MCF 10A (cell line): ENCODE measurements around the gene MCTP2. TPM values are rescaled to one million over a fixed set of nuclear protein-coding genes. Genes with fewer than 3 reads are reported as not detected.

Experiments
- BruUV-seq: library from RNA; stranded (reverse); fragments of 400-500 nt; replicated peaks from 2 replicates; lab custom pipeline; 2021; lab: Mats Ljungman, UMichigan
- CTCF ChIA-PET: fragments of 300-600 bp; sonication (Branson Sonifier 250); formaldehyde crosslinking; extraction: SDS; loops from one replicate; lab custom pipeline; 2021; ENCODE audit warnings: antibody characterized with exemption, inconsistent platforms; lab: Yijun Ruan, JAX
- POLR2A ChIA-PET: fragments of 300-600, 350-650 bp; sonication (Branson Sonifier 250); formaldehyde crosslinking; extraction: SDS; loops from one replicate; lab custom pipeline; 2020; ENCODE audit warnings: antibody characterized with exemption, inconsistent platforms; lab: Yijun Ruan, JAX
- DNase-seq: peaks from one replicate; pipeline ENCODE4 v3.0.0-alpha.2; 2018; ENCODE audit not compliant: unreplicated experiment
- H3K27ac Mint-ChIP-seq: one replicate; pipeline ENCODE4 v1.8.0; 2022; ENCODE audit warnings: mild to moderate bottlenecking, low read depth, mixed read lengths; ENCODE audit not compliant: unreplicated experiment
- H3K27me3 Mint-ChIP-seq: one replicate; pipeline ENCODE4 v1.8.0; 2022; ENCODE audit warnings: mixed read lengths; ENCODE audit not compliant: insufficient read depth, unreplicated experiment
- H3K36me3 Mint-ChIP-seq: one replicate; pipeline ENCODE4 v1.8.0; 2022; ENCODE audit warnings: mild to moderate bottlenecking, moderate library complexity, mixed read lengths; ENCODE audit not compliant: insufficient read depth, unreplicated experiment
- H3K4me1 Mint-ChIP-seq: one replicate; pipeline ENCODE4 v1.8.0; 2022; ENCODE audit warnings: mixed read lengths; ENCODE audit not compliant: insufficient read depth, unreplicated experiment
- H3K4me3 Mint-ChIP-seq: one replicate; pipeline ENCODE4 v1.8.0; 2022; ENCODE audit warnings: mild to moderate bottlenecking, moderate library complexity, mixed read lengths; ENCODE audit not compliant: unreplicated experiment
- H3K9me3 Mint-ChIP-seq: one replicate; pipeline ENCODE4 v1.8.0; 2022; ENCODE audit warnings: mixed read lengths; ENCODE audit not compliant: unreplicated experiment
- intact Hi-C: fragments of 100-400 bp; cut with micrococcal nuclease; formaldehyde crosslinking; loops from 2 replicates; pipeline ENCODE4 v1.14.1; 2022
- total RNA-seq: library from RNA; stranded (reverse); gene quantifications from 2 replicates; pipeline ENCODE4 v1.2.3, GENCODE V29; 2022
- TF ChIP-seq, protein P1 (sequence below): fragments of 200-600 bp; IDR thresholded peaks from one replicate; pipeline ENCODE4 v1.8.0; 2022; ENCODE audit warnings: antibody characterized with exemption, mild to moderate bottlenecking; ENCODE audit not compliant: unreplicated experiment

MCTP2 gene
- total RNA-seq, 1 experiment from 2014 or later = 25.7 TPM

GRCh38 chr15:94360251-94360685 lies 128.9 kb downstream of the MCTP2 start:
- no peaks in the 10 kb centered on the region for H3K4me1 Mint-ChIP-seq
- no peak for DNase-seq
- no peaks in the 10 kb centered on the region for H3K9me3 Mint-ChIP-seq
- intact Hi-C loops = no loop called here
- ChIA-PET CTCF (interaction anchor here (0.7 kb wide), 1 partner anchor 47 kb away, joined by 6 read pairs; no protein-coding TSS in a partner anchor), POLR2A (no interaction called here)
- TF ChIP-seq, protein P1, sequence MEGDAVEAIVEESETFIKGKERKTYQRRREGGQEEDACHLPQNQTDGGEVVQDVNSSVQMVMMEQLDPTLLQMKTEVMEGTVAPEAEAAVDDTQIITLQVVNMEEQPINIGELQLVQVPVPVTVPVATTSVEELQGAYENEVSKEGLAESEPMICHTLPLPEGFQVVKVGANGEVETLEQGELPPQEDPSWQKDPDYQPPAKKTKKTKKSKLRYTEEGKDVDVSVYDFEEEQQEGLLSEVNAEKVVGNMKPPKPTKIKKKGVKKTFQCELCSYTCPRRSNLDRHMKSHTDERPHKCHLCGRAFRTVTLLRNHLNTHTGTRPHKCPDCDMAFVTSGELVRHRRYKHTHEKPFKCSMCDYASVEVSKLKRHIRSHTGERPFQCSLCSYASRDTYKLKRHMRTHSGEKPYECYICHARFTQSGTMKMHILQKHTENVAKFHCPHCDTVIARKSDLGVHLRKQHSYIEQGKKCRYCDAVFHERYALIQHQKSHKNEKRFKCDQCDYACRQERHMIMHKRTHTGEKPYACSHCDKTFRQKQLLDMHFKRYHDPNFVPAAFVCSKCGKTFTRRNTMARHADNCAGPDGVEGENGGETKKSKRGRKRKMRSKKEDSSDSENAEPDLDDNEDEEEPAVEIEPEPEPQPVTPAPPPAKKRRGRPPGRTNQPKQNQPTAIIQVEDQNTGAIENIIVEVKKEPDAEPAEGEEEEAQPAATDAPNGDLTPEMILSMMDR = no peak
- no peaks in the 10 kb centered on the region for H3K27me3 Mint-ChIP-seq
- H3K36me3 Mint-ChIP-seq = peaks cover 22% of the 10 kb centered on the region
- no TSS peak for BruUV-seq
- H3K27ac Mint-ChIP-seq = no peak overlapping the region
- H3K4me3 Mint-ChIP-seq = no peak overlapping the region

DNA sequence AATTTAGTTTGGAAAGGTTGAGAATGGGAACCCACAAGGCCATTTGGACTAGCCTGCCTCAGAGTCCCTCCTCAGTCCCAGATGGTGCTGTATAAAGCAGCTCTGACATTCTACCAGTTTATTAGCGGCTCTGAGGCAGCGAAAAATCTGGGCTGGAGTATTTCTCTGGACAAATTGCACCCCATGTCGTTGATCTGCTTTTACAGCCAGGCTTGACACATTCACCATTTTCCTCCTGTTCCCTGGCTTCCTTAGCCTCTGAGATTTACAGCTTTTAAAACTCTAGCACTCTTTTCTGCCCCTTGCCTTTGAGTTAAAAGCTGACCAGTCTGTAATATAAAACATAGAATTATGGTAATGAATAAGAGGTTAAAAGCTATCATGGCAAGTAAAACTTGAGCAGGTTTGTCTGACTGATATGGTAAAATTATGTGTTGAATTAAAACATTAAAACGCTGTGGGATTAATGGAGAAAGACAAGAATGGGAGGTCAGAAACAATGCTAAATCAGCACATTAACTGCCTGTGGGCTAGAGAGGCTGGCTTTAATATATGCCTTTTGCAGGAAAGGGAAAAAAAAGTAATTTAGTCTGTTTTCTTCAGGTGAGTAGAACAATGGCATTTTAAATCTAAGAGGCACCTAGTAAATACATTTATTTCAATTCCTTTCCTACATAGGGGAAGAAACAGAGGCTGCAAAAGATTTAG lies 131.2 kb downstream of the MCTP2 start:
- Mint-ChIP-seq H3K27me3 (no peaks in the 10 kb centered on the region), H3K36me3 (peaks cover 14% of the 10 kb centered on the region), H3K27ac (no peak overlapping the region), H3K9me3 (no peaks in the 10 kb centered on the region), H3K4me3 (no peak overlapping the region), H3K4me1 (no peaks in the 10 kb centered on the region)
- POLR2A ChIA-PET = no interaction called here
- intact Hi-C loops = no loop called here
- TF ChIP-seq, protein P1 = no peak
- CTCF ChIA-PET = interaction anchor here (0.6 to 0.7 kb wide), 3 partner anchors 124 to 1545 kb away, joined by 3 read pairs; no protein-coding TSS in a partner anchor
- BruUV-seq = no TSS peak
- DNase-seq = no peak

GRCh38 chr15:94363382-94363781 lies 132.0 kb downstream of the MCTP2 start:
- Mint-ChIP-seq H3K4me1 (no peaks in the 10 kb centered on the region), H3K36me3 (peaks cover 14% of the 10 kb centered on the region), H3K4me3 (no peak overlapping the region), H3K9me3 (no peaks in the 10 kb centered on the region), H3K27ac (no peak overlapping the region), H3K27me3 (no peaks in the 10 kb centered on the region)
- BruUV-seq = no TSS peak
- CTCF ChIA-PET = interaction anchor here (0.5 to 0.7 kb wide), 5 partner anchors 50 to 1077 kb away, joined by 3 to 5 read pairs (median 3); no protein-coding TSS in a partner anchor
- no peak for DNase-seq
- intact Hi-C loops = no loop called here
- POLR2A ChIA-PET = no interaction called here
- TF ChIP-seq, protein P1 = no peak

- Mint-ChIP-seq H3K4me3 (no peak overlapping the region), H3K9me3 (no peaks in the 10 kb centered on the region), H3K27me3 (no peaks in the 10 kb centered on the region), H3K27ac (no peak overlapping the region), H3K4me1 (no peaks in the 10 kb centered on the region), H3K36me3 (peaks cover 35% of the 10 kb centered on the region)
- TF ChIP-seq, protein P1 = no peak
- DNase-seq = no peak
- intact Hi-C loops = no loop called here
- POLR2A ChIA-PET = no interaction called here
- BruUV-seq = no TSS peak
- CTCF ChIA-PET = no interaction called here
These were observed 135.4 kb downstream of the MCTP2 start for GRCh38 chr15:94366781-94367180.
